Upper lobe of left lung (tissue), 6 donors: ENCODE results near the gene RPS2. TPM values are rescaled to one million over a fixed set of nuclear protein-coding genes. Genes with fewer than 3 reads are reported as not detected.

Experiments
- ATAC-seq, 2 donors: fragments of 200-7000 bp; cut with Tn5 transposase; one replicate each; pipeline ENCODE4 v1.9.1; 2022; ENCODE audit warnings: mild to moderate bottlenecking in 2 of 2, moderate library complexity in 2 of 2; ENCODE audit not compliant: low FRiP score in 2 of 2
- DNase-seq, 2 donors: peaks; one replicate each; pipeline ENCODE4 v3.0.0-alpha.2; 2019 to 2020
- H3K27ac ChIP-seq, 4 donors: fragments of 200-600 bp; sonication (generic); one replicate each; pipeline ENCODE4 v1.5.1; 2016 to 2019
- H3K27me3 ChIP-seq, 4 donors: fragments of 200-600 bp; sonication (generic); one replicate each; pipeline ENCODE4 v1.5.1; 2017 to 2019
- H3K36me3 ChIP-seq, 4 donors: fragments of 200-600 bp; sonication (generic); one replicate each; pipeline ENCODE4 v1.5.1; 2016 to 2019
- H3K4me1 ChIP-seq, 4 donors: fragments of 200-600 bp; sonication (generic); one replicate each; pipeline ENCODE4 v1.5.1; 2018 to 2019
- H3K4me3 ChIP-seq, 4 donors: fragments of 200-600 bp; sonication (generic); one replicate each; pipeline ENCODE4 v1.5.1; 2017 to 2019; ENCODE audit warnings: mild to moderate bottlenecking in 2 of 4, moderate library complexity in 1 of 4
- H3K9me3 ChIP-seq, 4 donors: fragments of 200-600 bp; sonication (generic); one replicate each; pipeline ENCODE4 v1.5.1; 2018 to 2019
- EP300 ChIP-seq, 4 donors: sonication (generic); formaldehyde crosslinking; IDR thresholded peaks; one replicate each; pipeline ENCODE4 v1.5.1; 2017; ENCODE audit warnings: antibody characterized with exemption in 4 of 4, control low read depth in 2 of 4
- POLR2A ChIP-seq, 4 donors: fragments of 450-650 bp; IDR thresholded peaks; one replicate each; pipeline ENCODE4 v1.5.1; 2016 to 2017; ENCODE audit warnings: antibody characterized with exemption in 4 of 4, mild to moderate bottlenecking in 2 of 4
- POLR2AphosphoS5 ChIP-seq, 2 donors: sonication (generic); formaldehyde crosslinking; IDR thresholded peaks; one replicate each; pipeline ENCODE4 v1.5.1; 2017; ENCODE audit warnings: antibody characterized with exemption in 2 of 2
- WGBS, 2 donors: methylation state at CpG; one replicate each; pipeline ENCODE4 v1.1.5; 2017 to 2018; 5-methylcytosine and 5-hydroxymethylcytosine counted together
- total RNA-seq, 6 donors: library from RNA; depleted of rRNA in 4 of 6; stranded (reverse); fragments of >200 nt in 4 of 6; gene quantifications; one replicate each; pipeline versions ENCODE4 v1.1.0 to v1.2.1, GENCODE V29; 2016 to 2021
- TF ChIP-seq, protein P1 (sequence below), 6 experiments: fragments of 450-650 bp in 4 of 6; fragments of 200-600 bp in 2 of 6; sonication (generic) in 2 of 6; IDR thresholded peaks; one replicate each; pipeline ENCODE4 v1.5.1; 2016 to 2019; ENCODE audit warnings: antibody characterized with exemption in 6 of 6
- donor health status: DM: no; HTN: no; CAD: no; lungs with moderate emphysema.
- donor health status: DM: no; HTN: yes; CAD: no; lungs with severe emphysema.

Gene RPS2
- total RNA-seq, 6 donors from 2014 or later, result 1,128 to 1,943 (median 1,579) TPM

- Histone ChIP-seq H3K4me1 (peaks cover 13 to 20% (median 16%) of the 10 kb centered on the region in 4 donors), H3K27ac (peak overlapping the region; percentile 40 to 94 (median 73))
- DNase-seq, result peak in 1 of 2 donors; percentile 83
Observed at GRCh38 chr16:1938910-1939309, 25.7 kb downstream of the RPS2 start.

GRCh38 chr16:1938316-1938715 is 26.3 kb downstream of the RPS2 start:
- no peaks in the 10 kb centered on the region for H3K27me3 ChIP-seq
- peak overlapping the region in 1 of 4 donors; percentile 14 for H3K4me3 ChIP-seq
- peaks cover 3 to 44% (median 37%) of the 10 kb centered on the region in 4 donors for H3K36me3 ChIP-seq
- peak in 1 of 2 donors; percentile 73 for DNase-seq
- H3K4me1 ChIP-seq, result peaks cover 9 to 16% (median 15%) of the 10 kb centered on the region in 4 donors
- ATAC-seq, result peak in 1 of 2 donors; percentile 25
- no peaks in the 10 kb centered on the region for H3K9me3 ChIP-seq
- H3K27ac ChIP-seq, result peak overlapping the region; percentile 40 to 94 (median 73)
- peak; percentile 67 to 68 for TF ChIP-seq POLR2AphosphoS5 (IDR thresholded peaks at IDR 0.05)
- no peak for TF ChIP-seq POLR2A (IDR thresholded peaks at IDR 0.05)
- TF ChIP-seq, protein P1, sequence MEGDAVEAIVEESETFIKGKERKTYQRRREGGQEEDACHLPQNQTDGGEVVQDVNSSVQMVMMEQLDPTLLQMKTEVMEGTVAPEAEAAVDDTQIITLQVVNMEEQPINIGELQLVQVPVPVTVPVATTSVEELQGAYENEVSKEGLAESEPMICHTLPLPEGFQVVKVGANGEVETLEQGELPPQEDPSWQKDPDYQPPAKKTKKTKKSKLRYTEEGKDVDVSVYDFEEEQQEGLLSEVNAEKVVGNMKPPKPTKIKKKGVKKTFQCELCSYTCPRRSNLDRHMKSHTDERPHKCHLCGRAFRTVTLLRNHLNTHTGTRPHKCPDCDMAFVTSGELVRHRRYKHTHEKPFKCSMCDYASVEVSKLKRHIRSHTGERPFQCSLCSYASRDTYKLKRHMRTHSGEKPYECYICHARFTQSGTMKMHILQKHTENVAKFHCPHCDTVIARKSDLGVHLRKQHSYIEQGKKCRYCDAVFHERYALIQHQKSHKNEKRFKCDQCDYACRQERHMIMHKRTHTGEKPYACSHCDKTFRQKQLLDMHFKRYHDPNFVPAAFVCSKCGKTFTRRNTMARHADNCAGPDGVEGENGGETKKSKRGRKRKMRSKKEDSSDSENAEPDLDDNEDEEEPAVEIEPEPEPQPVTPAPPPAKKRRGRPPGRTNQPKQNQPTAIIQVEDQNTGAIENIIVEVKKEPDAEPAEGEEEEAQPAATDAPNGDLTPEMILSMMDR (IDR thresholded peaks at IDR 0.05), result no peak
- TF ChIP-seq EP300 (IDR thresholded peaks at IDR 0.05), result no peak
- 72 to 83% methylated on average over 7 to 10 of the region's 10 CpGs for WGBS, 2 donors

More at GRCh38 chr16:1938910-1939309, 25.7 kb downstream of the RPS2 start:
- no peak for ATAC-seq
- H3K4me3 ChIP-seq, result peak overlapping the region in 1 of 4 donors; percentile 14
- no peaks in the 10 kb centered on the region for H3K27me3 ChIP-seq
- no peaks in the 10 kb centered on the region for H3K9me3 ChIP-seq
- TF ChIP-seq POLR2A (IDR thresholded peaks at IDR 0.05), result no peak
- TF ChIP-seq, protein P1 (IDR thresholded peaks at IDR 0.05), result no peak
- no peak for TF ChIP-seq POLR2AphosphoS5 (IDR thresholded peaks at IDR 0.05)
- TF ChIP-seq EP300 (IDR thresholded peaks at IDR 0.05), result no peak
- WGBS, 2 donors, result 91% methylated on average over 15 to 16 of the region's 17 CpGs
- peaks cover 3 to 44% (median 37%) of the 10 kb centered on the region in 4 donors for H3K36me3 ChIP-seq

- no peak overlapping the region for H3K4me3 ChIP-seq
- no peak for DNase-seq
- TF ChIP-seq EP300 (IDR thresholded peaks at IDR 0.05) (no peak), POLR2A (IDR thresholded peaks at IDR 0.05) (no peak), POLR2AphosphoS5 (IDR thresholded peaks at IDR 0.05) (no peak)
- TF ChIP-seq, protein P1 (IDR thresholded peaks at IDR 0.05), result no peak
- H3K9me3 ChIP-seq, result no peaks in the 10 kb centered on the region
- H3K27me3 ChIP-seq, result no peaks in the 10 kb centered on the region
- peak overlapping the region in 1 of 4 donors; percentile 94 for H3K27ac ChIP-seq
- peaks cover 5 to 10% (median 8%) of the 10 kb centered on the region in 4 donors for H3K4me1 ChIP-seq
- WGBS, 2 donors, result 96 to 97% methylated on average over 11 of the region's 11 CpGs
- ATAC-seq, result no peak
- peaks cover 3 to 44% (median 37%) of the 10 kb centered on the region in 4 donors for H3K36me3 ChIP-seq
Observed at GRCh38 chr16:1936945-1937479, 27.6 kb downstream of the RPS2 start.

GRCh38 chr16:1933097-1933661 is 31.4 kb downstream of the RPS2 start:
- no peak for ATAC-seq
- Histone ChIP-seq H3K27me3 (no peaks in the 10 kb centered on the region), H3K36me3 (peaks cover 0 to 15% (median 8%) of the 10 kb centered on the region in 4 donors), H3K4me1 (peaks cover 9 to 16% (median 13%) of the 10 kb centered on the region in 4 donors), H3K27ac (no peak overlapping the region), H3K9me3 (no peaks in the 10 kb centered on the region), H3K4me3 (no peak overlapping the region)
- peak in 1 of 2 donors; percentile 66 for DNase-seq
- TF ChIP-seq EP300 (IDR thresholded peaks at IDR 0.05), result no peak
- no peak for TF ChIP-seq POLR2AphosphoS5 (IDR thresholded peaks at IDR 0.05)
- TF ChIP-seq, protein P1 (IDR thresholded peaks at IDR 0.05), result no peak
- TF ChIP-seq POLR2A (IDR thresholded peaks at IDR 0.05), result no peak
- 52 to 80% methylated on average over 5 to 11 of the region's 23 CpGs for WGBS, 2 donors
